H1 (cell line): ENCODE results near the gene KRT7. TPM values are rescaled to one million over a fixed set of nuclear protein-coding genes. Genes with fewer than 3 reads are reported as not detected.

Experiments used
- CTCF ChIA-PET: fragments of 300-600 bp; sonication (Branson Sonifier 250); formaldehyde crosslinking; loops from one replicate; lab custom pipeline; 2021; ENCODE audit not compliant: partially characterized antibody; lab: Charles Lee
- POLR2A ChIA-PET: fragments of 300-600 bp; sonication (Branson Sonifier 250); formaldehyde crosslinking; loops from one replicate; lab custom pipeline; 2021; ENCODE audit warnings: inconsistent platforms; ENCODE audit not compliant: partially characterized antibody; lab: Charles Lee
- DNase-seq, 2 experiments: peaks; one replicate each; pipeline versions ENCODE4 v3.0.0 to v3.0.0-alpha.2; 2010 to 2022; ENCODE audit warnings: low spot score in 2 of 2, low read depth in 1 of 2, mixed read lengths in 1 of 2
- FAIRE-seq: peaks from 2 replicates; lab custom pipeline; 2011; peaks lifted over from hg19 to GRCh38; lab: Jason Lieb, UNC
- H2AFZ ChIP-seq: 2 replicates; pipeline ENCODE4 v1.8.1; 2012; ENCODE audit warnings: low read length, inconsistent platforms
- H2AK5ac ChIP-seq: 2 replicates; pipeline ENCODE4 v1.6.1; 2013; ENCODE audit warnings: low read depth, low read length
- H2BK120ac ChIP-seq: replicated peaks from 2 replicates; pipeline ENCODE3; 2013; ENCODE audit warnings: low read depth, low read length, inconsistent platforms
- H2BK12ac ChIP-seq: 2 replicates; pipeline ENCODE4 v1.6.1; 2013; ENCODE audit warnings: low read depth, low read length
- H2BK15ac ChIP-seq: 2 replicates; pipeline ENCODE4 v1.6.1; 2013; ENCODE audit warnings: low read length
- H2BK20ac ChIP-seq: 2 replicates; pipeline ENCODE4 v1.6.1; 2013; ENCODE audit warnings: low read length
- H2BK5ac ChIP-seq: 2 replicates; pipeline ENCODE4 v1.6.1; 2013; ENCODE audit warnings: low read depth, low read length
- H3K14ac ChIP-seq: 2 replicates; pipeline ENCODE4 v1.6.1; 2013; ENCODE audit warnings: inconsistent platforms; ENCODE audit not compliant: insufficient read length
- H3K18ac ChIP-seq: 2 replicates; pipeline ENCODE4 v1.6.1; 2013; ENCODE audit warnings: low read length; ENCODE audit errors: extremely low read depth
- H3K23ac ChIP-seq: 2 replicates; pipeline ENCODE4 v1.6.1; 2013; ENCODE audit warnings: inconsistent platforms; ENCODE audit not compliant: insufficient read length
- H3K23me2 ChIP-seq: 2 replicates; pipeline ENCODE4 v1.6.1; 2013; ENCODE audit warnings: low read depth, low read length
- H3K27ac ChIP-seq: 2 replicates; pipeline ENCODE4 v1.6.1; 2011; ENCODE audit warnings: low read depth, low read length, inconsistent platforms
- H3K27me3 ChIP-seq, 4 experiments: replicated peaks in 1 of 4; 1 replicate in 1 of 4; 2 replicates in 3 of 4; pipeline versions ENCODE4 v1.6.1 to v1.8.1; 2011 to 2013; ENCODE audit warnings: low read length in 3 of 4, mild to moderate bottlenecking in 3 of 4, inconsistent platforms in 2 of 4, mixed read lengths in 2 of 4, moderate library complexity in 1 of 4; ENCODE audit not compliant: control insufficient read depth in 3 of 4, insufficient read depth in 3 of 4; ENCODE audit errors: extremely low read depth in 1 of 4
- H3K36me3 ChIP-seq, 4 experiments: 2 replicates each; pipeline versions ENCODE4 v1.6.1 to v1.8.1; 2011 to 2013; ENCODE audit warnings: mild to moderate bottlenecking in 4 of 4, low read length in 3 of 4, moderate library complexity in 2 of 4, control low read depth in 1 of 4, inconsistent platforms in 1 of 4; ENCODE audit not compliant: insufficient read depth in 4 of 4, control insufficient read depth in 2 of 4
- H3K4ac ChIP-seq: replicated peaks from 2 replicates; pipeline ENCODE3; 2013; ENCODE audit warnings: low read length, low read depth, mixed read lengths, inconsistent platforms; ENCODE audit not compliant: insufficient read length
- H3K4me1 ChIP-seq, 4 experiments: replicated peaks in 1 of 4; 1 replicate in 1 of 4; 2 replicates in 3 of 4; pipeline versions ENCODE4 v1.6.1 to v1.8.1; 2011 to 2013; ENCODE audit warnings: low read length in 3 of 4, inconsistent platforms in 2 of 4, mixed read lengths in 1 of 4; ENCODE audit not compliant: insufficient read depth in 4 of 4, control insufficient read depth in 3 of 4
- H3K4me2 ChIP-seq, 2 experiments: 2 replicates each; pipeline versions ENCODE4 v1.6.1 to v1.8.1; 2011 to 2013; ENCODE audit warnings: low read depth in 2 of 2, low read length in 2 of 2, control low read depth in 1 of 2, inconsistent platforms in 1 of 2, mild to moderate bottlenecking in 1 of 2; ENCODE audit not compliant: insufficient read depth in 1 of 2
- H3K4me3 ChIP-seq, 4 experiments: fragments of 200-600, 300-600 bp in 1 of 4; sonication (generic), shearing (Covaris generic), sonication (Bioruptor Twin) in 1 of 4; 2 replicates each; pipeline versions ENCODE4 v1.5.1 to v1.8.1; 2011 to 2016; ENCODE audit warnings: low read length in 4 of 4, low read depth in 3 of 4, control low read depth in 2 of 4, inconsistent platforms in 2 of 4, mild to moderate bottlenecking in 2 of 4, mixed read lengths in 1 of 4, moderate library complexity in 1 of 4; ENCODE audit not compliant: insufficient read depth in 2 of 4; ENCODE audit errors: extremely low read depth in 1 of 4
- H3K56ac ChIP-seq: replicated peaks from 2 replicates; pipeline ENCODE3; 2013; ENCODE audit warnings: low read depth, mild to moderate bottlenecking, mixed read lengths, low read length, inconsistent platforms; ENCODE audit not compliant: insufficient read length
- H3K79me1 ChIP-seq: 2 replicates; pipeline ENCODE4 v1.6.1; 2013; ENCODE audit warnings: low read depth, low read length, control low read depth
- H3K79me2 ChIP-seq, 2 experiments: 2 replicates each; pipeline versions ENCODE4 v1.6.1 to v1.8.1; 2012 to 2013; ENCODE audit warnings: low read length in 2 of 2, mild to moderate bottlenecking in 2 of 2, inconsistent platforms in 1 of 2; ENCODE audit not compliant: insufficient read depth in 2 of 2, control insufficient read depth in 1 of 2
- H3K9ac ChIP-seq, 4 experiments: replicated peaks in 1 of 4; 1 replicate in 1 of 4; 2 replicates in 3 of 4; pipeline versions ENCODE4 v1.6.1 to v1.8.1; 2011 to 2013; ENCODE audit warnings: low read depth in 3 of 4, low read length in 3 of 4, control low read depth in 2 of 4, mild to moderate bottlenecking in 2 of 4, moderate library complexity in 2 of 4, inconsistent platforms in 1 of 4; ENCODE audit errors: extremely low read depth in 1 of 4
- H3K9me3 ChIP-seq, 2 experiments: 2 replicates each; pipeline versions ENCODE4 v1.6.1 to v1.8.1; 2012 to 2013; ENCODE audit warnings: mild to moderate bottlenecking in 2 of 2, moderate library complexity in 2 of 2, control low read depth in 1 of 2, inconsistent platforms in 1 of 2, low read depth in 1 of 2, low read length in 1 of 2, mixed read lengths in 1 of 2; ENCODE audit not compliant: insufficient read depth in 2 of 2
- H4K20me1 ChIP-seq, 2 experiments: replicated peaks in 1 of 2; 2 replicates each; pipeline versions ENCODE3 to v1.8.1; 2011 to 2013; ENCODE audit warnings: inconsistent platforms in 2 of 2, low read length in 2 of 2, mild to moderate bottlenecking in 1 of 2; ENCODE audit not compliant: insufficient read depth in 2 of 2, control insufficient read depth in 1 of 2
- H4K5ac ChIP-seq: 2 replicates; pipeline ENCODE4 v1.6.1; 2013; ENCODE audit warnings: low read length, low read depth, mixed read lengths, inconsistent platforms; ENCODE audit not compliant: insufficient read length
- H4K8ac ChIP-seq: 2 replicates; pipeline ENCODE4 v1.8.0; 2013; ENCODE audit warnings: mild to moderate bottlenecking, moderate library complexity, low read length, inconsistent platforms; ENCODE audit not compliant: insufficient read depth; ENCODE audit errors: extremely low read depth
- H4K91ac ChIP-seq: replicated peaks from 2 replicates; pipeline ENCODE3; 2013; ENCODE audit warnings: low read length, mixed read lengths, inconsistent platforms; ENCODE audit not compliant: insufficient read length
- ASH2L ChIP-seq: fragments of 200-600, 300-600 bp; sonication (generic); IDR thresholded peaks from one replicate; pipeline ENCODE4 v1.7.1; 2017; ENCODE audit warnings: low read length
- ATF2 ChIP-seq: IDR thresholded peaks from 2 replicates; pipeline ENCODE4 v1.6.1; 2012; ENCODE audit warnings: low read length, inconsistent platforms
- BACH1 ChIP-seq: IDR thresholded peaks from 2 replicates; pipeline ENCODE4 v1.6.1; 2012; ENCODE audit warnings: low read length, improper control_type of control experiment
- CHD1 ChIP-seq: IDR thresholded peaks from 2 replicates; pipeline ENCODE4 v1.6.1; 2012; ENCODE audit warnings: low read depth, low read length, improper control_type of control experiment
- CHD2 ChIP-seq: IDR thresholded peaks from 2 replicates; pipeline ENCODE4 v1.6.1; 2012; ENCODE audit warnings: low read length, improper control_type of control experiment
- EP300 ChIP-seq, 2 experiments: IDR thresholded peaks; 1 replicate in 1 of 2; 2 replicates in 1 of 2; pipeline ENCODE4 v1.6.1; 2011 to 2012; ENCODE audit warnings: low read depth in 2 of 2, low read length in 2 of 2, mild to moderate bottlenecking in 2 of 2, borderline replicate concordance in 1 of 2, inconsistent platforms in 1 of 2, moderate library complexity in 1 of 2
- EZH2 ChIP-seq: fragments of 200-600 bp; sonication (generic); IDR thresholded peaks from 2 replicates; pipeline ENCODE4 v1.7.1; 2012; ENCODE audit warnings: low read depth, mild to moderate bottlenecking, moderate library complexity, low read length, inconsistent platforms; ENCODE audit not compliant: severe bottlenecking
- POLR2A ChIP-seq, 2 experiments: IDR thresholded peaks; 1 replicate in 1 of 2; 2 replicates in 1 of 2; pipeline ENCODE4 v1.6.1; 2011; ENCODE audit warnings: low read depth in 2 of 2, low read length in 2 of 2, mild to moderate bottlenecking in 2 of 2; ENCODE audit errors: control extremely low read depth in 1 of 2
- POU5F1 ChIP-seq: IDR thresholded peaks from 2 replicates; pipeline ENCODE4 v1.6.1; 2011; ENCODE audit warnings: low read depth, mild to moderate bottlenecking, low read length, moderate library complexity
- SAP30 ChIP-seq: fragments of 300-600 bp; sonication (generic); IDR thresholded peaks from 2 replicates; pipeline ENCODE4 v1.7.1; 2012; ENCODE audit warnings: low read length, moderate library complexity, mild to moderate bottlenecking, inconsistent platforms; ENCODE audit not compliant: insufficient read depth, insufficient replicate concordance
- ZNF274 ChIP-seq: IDR thresholded peaks from 2 replicates; pipeline ENCODE4 v1.7.0; 2012; ENCODE audit warnings: low read length, borderline replicate concordance; ENCODE audit errors: extremely low read depth
- WGBS, 2 experiments: shearing (Covaris generic) in 1 of 2; methylation state at CpG; one replicate each; pipeline versions ENCODE4 v1.1.6 to v1.1.7; 2013 to 2015; ENCODE audit warnings: low lambda C conversion rate in 2 of 2, mixed read lengths in 2 of 2, inconsistent platforms in 1 of 2, low coverage in 1 of 2, missing lambda C conversion rate in 1 of 2; ENCODE audit not compliant: insufficient replicate concordance in 2 of 2, insufficient coverage in 1 of 2, insufficient read length in 1 of 2; ENCODE audit errors: extremely low coverage in 1 of 2, missing lambda C conversion rate in 1 of 2; 5-methylcytosine and 5-hydroxymethylcytosine counted together
- polyA plus RNA-seq, 7 experiments: library from polyadenylated mRNA; depleted of rRNA in 3 of 7; stranded (reverse) in 5 of 7; unstranded in 2 of 7; fragments of >200 nt in 5 of 7; fragments of 200-250 nt in 2 of 7; gene quantifications; 1 replicate in 5 of 7; 2 replicates in 1 of 7; 4 replicates in 1 of 7; pipeline versions ENCODE4 v1.2.1 to v1.2.3, GENCODE V29; 2011 to 2013; ENCODE audit warnings: missing spikeins in 2 of 7, mixed read lengths in 2 of 7
- total RNA-seq: library from RNA; stranded (reverse); fragmentation: NEBNext Ultra II Directional; extraction: Animal tissue kit (Norgen Biotek cat#: 25700); gene quantifications from 2 replicates; pipeline ENCODE4 v1.2.1, GENCODE V29; 2021

The KRT7 gene
- total and polyA plus RNA-seq, 2 of the 8 experiments (the other 6 are each of a cell fraction or from before 2014, with no cell fraction given) = 13.2 to 19.0 TPM

- FAIRE-seq (no peak), DNase-seq (no peak)
- peaks cover 4% of the 10 kb centered on the region; the same call in 1 of the 2 replicates for H3K23me2 ChIP-seq
- H4K20me1 ChIP-seq = no peaks in the 10 kb centered on the region
- no peak within 1 kb of the TSS for H3K23ac ChIP-seq
- no peak within 1 kb of the TSS for H3K4me2 ChIP-seq
- H2BK120ac ChIP-seq = no peak within 1 kb of the TSS
- H3K18ac ChIP-seq = no peak within 1 kb of the TSS
- no peak within 1 kb of the TSS for H4K91ac ChIP-seq
- no peak within 1 kb of the TSS for H3K56ac ChIP-seq
- CTCF ChIA-PET = interaction anchor here (1.1 to 10.7 kb wide), 14 partner anchors 9 to 119 kb away, joined by 3 to 99 read pairs (median 4); no protein-coding TSS in a partner anchor
- no peak within 1 kb of the TSS for H3K14ac ChIP-seq
- H3K27ac ChIP-seq = no peak within 1 kb of the TSS
- no peak within 1 kb of the TSS for H2AFZ ChIP-seq
- H2BK12ac ChIP-seq = no peak within 1 kb of the TSS
- WGBS, 2 experiments = 78% methylated on average over 3 of the region's 3 CpGs; no CpG with 5 or more reads in 1 of the 2 experiments
- H3K4me1 ChIP-seq = peaks cover 0 to 4% (median 0%) of the 10 kb centered on the region in 4 experiments; a peak in 1 of 7 replicates
- H2BK20ac ChIP-seq = no peak within 1 kb of the TSS
- H3K36me3 ChIP-seq = no peaks in the 10 kb centered on the region
- no peaks in the 10 kb centered on the region; the same call in 1 of the 2 replicates for H3K79me1 ChIP-seq
- H4K5ac ChIP-seq = no peak within 1 kb of the TSS
- H4K8ac ChIP-seq = no peak within 1 kb of the TSS
- H3K9me3 ChIP-seq = no peaks in the 10 kb centered on the region
- no peaks in the 10 kb centered on the region for H3K79me2 ChIP-seq
- H2BK15ac ChIP-seq = no peak within 1 kb of the TSS
- no peak within 1 kb of the TSS for H3K4ac ChIP-seq
- H3K27me3 ChIP-seq = peaks cover 0 to 11% (median 5%) of the 10 kb centered on the region in 4 experiments; a peak in 4 of 7 replicates
- H3K9ac ChIP-seq = no peak within 1 kb of the TSS
- H2BK5ac ChIP-seq = no peak within 1 kb of the TSS
- H2AK5ac ChIP-seq = no peak within 1 kb of the TSS
- H3K4me3 ChIP-seq = no peak within 1 kb of the TSS
- POLR2A ChIA-PET = no interaction called here
- TF ChIP-seq ZNF274 (no peak), ASH2L (no peak), EZH2 (no peak), EP300 (IDR thresholded peaks at IDR 0.05; ENCODE audit: borderline replicate concordance in 1 of 2, low read depth in 2 of 2, low read length in 2 of 2) (no peak), SAP30 (no peak), CHD1 (no peak), POU5F1 (no peak), POLR2A (IDR thresholded peaks at IDR 0.05; ENCODE audit: control extremely low read depth in 1 of 2, low read depth in 2 of 2, low read length in 2 of 2) (no peak), BACH1 (no peak), CHD2 (no peak), ATF2 (no peak)
Measured at GRCh38 chr12:52274521-52275120, 41.6 kb downstream of the KRT7 start, which contains the start of gene KRT86. TSS of gene KRT86 (plus strand) at chr12:52274645. CDS start at chr12:52301917, 27,272 bp downstream.
